Mesenchymal stem cell (in vitro differentiated cells and primary cell): Measurements from ENCODE around the gene RABL6.

Experiments used
- DNase-seq: peaks from one replicate; pipeline ENCODE4 v3.0.0-alpha.2; 2013
- H2AFZ ChIP-seq: one replicate; pipeline ENCODE4 v1.6.1; 2013; ENCODE audit warnings: low read depth, mild to moderate bottlenecking, control low read depth, inconsistent platforms, low read length, moderate library complexity
- H2AK5ac ChIP-seq: 2 replicates; pipeline ENCODE4 v1.6.1; 2013; ENCODE audit warnings: low read length, moderate library complexity, mild to moderate bottlenecking, inconsistent platforms; ENCODE audit not compliant: severe bottlenecking
- H2BK120ac ChIP-seq: one replicate; pipeline ENCODE4 v1.6.1; 2013; ENCODE audit warnings: low read depth, mild to moderate bottlenecking, inconsistent platforms, low read length, moderate library complexity
- H2BK12ac ChIP-seq, 2 experiments: one replicate each; pipeline ENCODE4 v1.6.1; 2013; ENCODE audit warnings: inconsistent platforms in 2 of 2, low read length in 2 of 2, mild to moderate bottlenecking in 2 of 2, moderate library complexity in 2 of 2, control low read depth in 1 of 2
- H2BK15ac ChIP-seq: one replicate; pipeline ENCODE4 v1.6.1; 2013; ENCODE audit warnings: mild to moderate bottlenecking, low read depth, inconsistent platforms; ENCODE audit not compliant: poor library complexity, severe bottlenecking
- H2BK5ac ChIP-seq: 2 replicates; pipeline ENCODE4 v1.6.1; 2013; ENCODE audit warnings: low read depth, mild to moderate bottlenecking, low read length, control low read depth, inconsistent platforms; ENCODE audit not compliant: poor library complexity, severe bottlenecking
- H3K14ac ChIP-seq, 2 experiments: one replicate each; pipeline ENCODE4 v1.6.1; 2013; ENCODE audit warnings: inconsistent platforms in 2 of 2, low read length in 2 of 2, control low read depth in 1 of 2, mild to moderate bottlenecking in 1 of 2, moderate library complexity in 1 of 2
- H3K18ac ChIP-seq, 2 experiments: one replicate each; pipeline ENCODE4 v1.6.1; 2013; ENCODE audit warnings: inconsistent platforms in 2 of 2, low read length in 2 of 2, control low read depth in 1 of 2, low read depth in 1 of 2, mild to moderate bottlenecking in 1 of 2
- H3K23ac ChIP-seq, 2 experiments: one replicate each; pipeline ENCODE4 v1.6.1; 2013; ENCODE audit warnings: inconsistent platforms in 2 of 2, low read length in 2 of 2, mild to moderate bottlenecking in 2 of 2, moderate library complexity in 2 of 2, control low read depth in 1 of 2
- H3K27ac ChIP-seq: 2 replicates; pipeline ENCODE4 v1.5.1; 2013; ENCODE audit warnings: mild to moderate bottlenecking, moderate library complexity, low read length, control low read depth, inconsistent platforms; ENCODE audit not compliant: poor library complexity, severe bottlenecking
- H3K27me3 ChIP-seq, 2 experiments: 2 replicates each; pipeline versions ENCODE4 v1.6.1 to v1.7.0; 2013; ENCODE audit warnings: low read length in 2 of 2, mild to moderate bottlenecking in 2 of 2, moderate library complexity in 2 of 2, control low read depth in 1 of 2, inconsistent platforms in 1 of 2; ENCODE audit not compliant: control insufficient read depth in 1 of 2, insufficient read depth in 1 of 2
- H3K36me3 ChIP-seq, 2 experiments: 2 replicates each; pipeline versions ENCODE4 v1.6.1 to v1.7.0; 2013; ENCODE audit warnings: low read length in 2 of 2, control low read depth in 1 of 2, inconsistent platforms in 1 of 2, low read depth in 1 of 2, mild to moderate bottlenecking in 1 of 2; ENCODE audit not compliant: insufficient read depth in 2 of 2, control insufficient read depth in 1 of 2
- H3K4ac ChIP-seq, 2 experiments: one replicate each; pipeline ENCODE4 v1.6.1; 2013; ENCODE audit warnings: inconsistent platforms in 2 of 2, low read length in 2 of 2, mild to moderate bottlenecking in 2 of 2, moderate library complexity in 2 of 2, control low read depth in 1 of 2, low read depth in 1 of 2
- H3K4me1 ChIP-seq: 2 replicates; pipeline ENCODE4 v1.6.1; 2013; ENCODE audit warnings: low read depth, low read length, control low read depth; ENCODE audit not compliant: control insufficient read depth, insufficient read depth
- H3K4me2 ChIP-seq: 2 replicates; pipeline ENCODE4 v1.6.1; 2013; ENCODE audit warnings: low read length, mild to moderate bottlenecking, inconsistent platforms; ENCODE audit not compliant: poor library complexity, severe bottlenecking
- H3K4me3 ChIP-seq, 2 experiments: 2 replicates each; pipeline versions ENCODE4 v1.5.1 to v1.7.0; 2013; ENCODE audit warnings: low read length in 2 of 2, mild to moderate bottlenecking in 2 of 2, control low read depth in 1 of 2, low read depth in 1 of 2; ENCODE audit not compliant: insufficient read depth in 1 of 2
- H3K79me1 ChIP-seq: replicated peaks from 2 replicates; pipeline ENCODE4 v1.6.1; 2013; ENCODE audit warnings: mild to moderate bottlenecking, control low read depth, low read length, inconsistent platforms; ENCODE audit not compliant: poor library complexity, severe bottlenecking
- H3K9ac ChIP-seq: 2 replicates; pipeline ENCODE4 v1.7.0; 2013; ENCODE audit warnings: mild to moderate bottlenecking, low read length, moderate library complexity
- H3K9me3 ChIP-seq: 2 replicates; pipeline ENCODE4 v1.7.0; 2013; ENCODE audit warnings: mild to moderate bottlenecking, low read length; ENCODE audit not compliant: control insufficient read depth
- H4K8ac ChIP-seq: one replicate; pipeline ENCODE4 v1.6.1; 2013; ENCODE audit warnings: inconsistent platforms, mild to moderate bottlenecking, low read length, moderate library complexity
- H4K91ac ChIP-seq: one replicate; pipeline ENCODE4 v1.6.1; 2013; ENCODE audit warnings: mild to moderate bottlenecking, low read length, inconsistent platforms
- WGBS: methylation state at CpG from one replicate; pipeline ENCODE4 v1.1.7; 2013; ENCODE audit warnings: mixed read lengths; 5-methylcytosine and 5-hydroxymethylcytosine counted together

Gene RABL6

GRCh38 chr9:136835162-136835931 is 27.6 kb downstream of the RABL6 start:
- Histone ChIP-seq H4K91ac (no peak overlapping the region), H3K79me1 (peaks cover 20% of the 10 kb centered on the region), H2BK120ac (no peak overlapping the region), H3K36me3 (peaks cover 42 to 84% of the 10 kb centered on the region in 2 experiments), H2AFZ (no peak overlapping the region), H2AK5ac (no peak overlapping the region), H3K18ac (no peak overlapping the region), H3K27me3 (no peaks in the 10 kb centered on the region), H3K9me3 (no peaks in the 10 kb centered on the region), H3K4me3 (no peak overlapping the region), H3K4me1 (peaks cover 20% of the 10 kb centered on the region), H3K23ac (no peak overlapping the region), H3K27ac (no peak overlapping the region), H2BK12ac (no peak overlapping the region), H4K8ac (no peak overlapping the region), H3K14ac (no peak overlapping the region), H3K9ac (no peak overlapping the region), H2BK5ac (no peak overlapping the region), H3K4me2 (no peak overlapping the region), H2BK15ac (no peak overlapping the region), H3K4ac (no peak overlapping the region)
- WGBS = 96% methylated on average over 34 of the region's 36 CpGs
- DNase-seq = no peak

- H3K18ac ChIP-seq = no peak overlapping the region
- no peak overlapping the region for H3K14ac ChIP-seq
- no peak overlapping the region for H2BK12ac ChIP-seq
- no peak overlapping the region for H3K4ac ChIP-seq
- H3K9me3 ChIP-seq = no peaks in the 10 kb centered on the region
- H2BK15ac ChIP-seq = no peak overlapping the region
- H3K27me3 ChIP-seq = no peaks in the 10 kb centered on the region
- H2BK5ac ChIP-seq = no peak overlapping the region
- H4K91ac ChIP-seq = no peak overlapping the region
- H3K4me1 ChIP-seq = peaks cover 28% of the 10 kb centered on the region
- no peak overlapping the region for H3K27ac ChIP-seq
- H3K9ac ChIP-seq = no peak overlapping the region
- H2AFZ ChIP-seq = no peak overlapping the region
- H4K8ac ChIP-seq = no peak overlapping the region
- WGBS = 91% methylated on average over 20 of the region's 21 CpGs
- H2AK5ac ChIP-seq = no peak overlapping the region
- DNase-seq = no peak
- H3K4me3 ChIP-seq = no peak overlapping the region
- H3K79me1 ChIP-seq = peaks cover 20% of the 10 kb centered on the region
- no peak overlapping the region for H2BK120ac ChIP-seq
- peaks cover 34 to 76% of the 10 kb centered on the region in 2 experiments for H3K36me3 ChIP-seq
- no peak overlapping the region for H3K23ac ChIP-seq
- H3K4me2 ChIP-seq = no peak overlapping the region
These were observed 28.5 kb downstream of the RABL6 start for GRCh38 chr9:136835932-136836904.

- Histone ChIP-seq H3K9ac (no peak overlapping the region), H2BK120ac (no peak overlapping the region), H3K14ac (no peak overlapping the region), H4K8ac (no peak overlapping the region), H3K9me3 (no peaks in the 10 kb centered on the region), H2AK5ac (no peak overlapping the region), H3K4me3 (no peak overlapping the region), H3K4ac (no peak overlapping the region), H4K91ac (no peak overlapping the region), H3K79me1 (peaks cover 9% of the 10 kb centered on the region), H2AFZ (no peak overlapping the region), H3K27ac (no peak overlapping the region), H2BK5ac (no peak overlapping the region), H3K36me3 (peaks cover 24 to 68% of the 10 kb centered on the region in 2 experiments), H3K4me2 (no peak overlapping the region), H3K27me3 (no peaks in the 10 kb centered on the region), H3K4me1 (peaks cover 37% of the 10 kb centered on the region), H2BK15ac (no peak overlapping the region), H3K18ac (no peak overlapping the region), H2BK12ac (no peak overlapping the region), H3K23ac (no peak overlapping the region)
- 94% methylated on average over 23 of the region's 27 CpGs for WGBS
- no peak for DNase-seq
These were observed 29.6 kb downstream of the RABL6 start for GRCh38 chr9:136837146-136837855.
